ENCODE measurements around the gene APEH.

The APEH gene

GRCh38 chr3:49717959-49718857, 44.1 kb downstream of the APEH start:
- Histone ChIP-seq H4K20me1 (peaks cover 0 to 83% (median 48%) of the 10 kb centered on the region in 11 experiments; a peak in 20 of 22 replicates), H3K27ac (no peak overlapping the region), H3K4me2 (peak overlapping the region; percentile 95 to 100 (median 99)), H3K36me3 (peaks cover 24 to 57% (median 43%) of the 10 kb centered on the region in 11 experiments; a peak in 21 of 22 replicates), H3K27me3 (peaks cover 0 to 4% (median 0%) of the 10 kb centered on the region in 11 experiments; a peak in 3 of 22 replicates), H3K4me1 (peaks cover 49 to 73% (median 64%) of the 10 kb centered on the region in 10 experiments), H3K9ac (peak overlapping the region in 9 of 11 experiments; percentile 13 to 75 (median 65); a peak in 10 of 22 replicates), H3K4me3 (peak overlapping the region in 9 of 10 experiments; percentile 51 to 68 (median 59); a peak in 14 of 20 replicates), H3K9me3 (replicated peaks in 1 of 11) (no peaks in the 10 kb centered on the region)
- TF ChIP-seq Cebpa-rat (IDR thresholded peaks at IDR 0.05) = no peak

GRCh38 chr3:49718858-49719213, 44.7 kb downstream of the APEH start:
- H4K20me1 ChIP-seq = peaks cover 0 to 86% (median 51%) of the 10 kb centered on the region in 11 experiments; a peak in 20 of 22 replicates
- H3K4me3 ChIP-seq = peak overlapping the region; percentile 51 to 68 (median 58)
- peaks cover 0 to 4% (median 0%) of the 10 kb centered on the region in 11 experiments; a peak in 3 of 22 replicates for H3K27me3 ChIP-seq
- peak overlapping the region in 2 of 11 experiments; percentile 39 to 54; a peak in 1 of 22 replicates for H3K27ac ChIP-seq
- TF ChIP-seq Cebpa-rat (IDR thresholded peaks at IDR 0.05) = no peak
- peak overlapping the region; percentile 42 to 75 (median 65); a peak in 21 of 22 replicates for H3K9ac ChIP-seq
- H3K4me1 ChIP-seq = peaks cover 46 to 67% (median 59%) of the 10 kb centered on the region in 10 experiments
- peak overlapping the region; percentile 95 to 100 (median 99) for H3K4me2 ChIP-seq
- H3K9me3 ChIP-seq (replicated peaks in 1 of 11) = no peaks in the 10 kb centered on the region
- H3K36me3 ChIP-seq = peaks cover 24 to 57% (median 43%) of the 10 kb centered on the region in 11 experiments; a peak in 21 of 22 replicates

GRCh38 chr3:49719214-49719884, 45.2 kb downstream of the APEH start, which contains the start of gene AMIGO3:
TSS of gene AMIGO3 (minus strand) at chr3:49719684. CDS start at chr3:49719465, 219 bp downstream.
- Histone ChIP-seq H3K9ac (peak within 1 kb of the TSS; percentile 42 to 75 (median 65)), H3K27ac (peak within 1 kb of the TSS in 5 of 11 experiments; percentile 8 to 54 (median 38); a peak in 5 of 22 replicates), H3K4me1 (peaks cover 46 to 64% (median 57%) of the 10 kb centered on the region in 10 experiments), H3K4me3 (peak within 1 kb of the TSS; percentile 51 to 68 (median 58)), H3K4me2 (peak within 1 kb of the TSS; percentile 95 to 100 (median 99)), H3K36me3 (peaks cover 24 to 52% (median 43%) of the 10 kb centered on the region in 11 experiments; a peak in 21 of 22 replicates), H4K20me1 (peaks cover 0 to 86% (median 51%) of the 10 kb centered on the region in 11 experiments; a peak in 20 of 22 replicates), H3K27me3 (peaks cover 0 to 4% (median 0%) of the 10 kb centered on the region in 11 experiments; a peak in 3 of 22 replicates), H3K9me3 (replicated peaks in 1 of 11) (no peaks in the 10 kb centered on the region)
- TF ChIP-seq Cebpa-rat (IDR thresholded peaks at IDR 0.05) = no peak

GRCh38 chr3:49720855-49721595, 46.9 kb downstream of the APEH start:
- peaks cover 24 to 52% (median 41%) of the 10 kb centered on the region in 11 experiments for H3K36me3 ChIP-seq

GRCh38 chr3:49721596-49721895, 47.4 kb downstream of the APEH start:
- Histone ChIP-seq H3K4me1 (peaks cover 51 to 65% (median 58%) of the 10 kb centered on the region in 10 experiments), H3K4me2 (no peak overlapping the region), H3K27me3 (peaks cover 0 to 4% (median 0%) of the 10 kb centered on the region in 11 experiments; a peak in 3 of 22 replicates), H3K9ac (peak overlapping the region in 2 of 11 experiments; percentile 11 to 13; a peak in 1 of 22 replicates), H3K4me3 (no peak overlapping the region), H3K36me3 (peaks cover 28 to 53% (median 41%) of the 10 kb centered on the region in 11 experiments), H4K20me1 (peaks cover 0 to 79% (median 50%) of the 10 kb centered on the region in 11 experiments; a peak in 20 of 22 replicates), H3K27ac (no peak overlapping the region), H3K9me3 (replicated peaks in 1 of 11) (no peaks in the 10 kb centered on the region)
- no peak for TF ChIP-seq Cebpa-rat (IDR thresholded peaks at IDR 0.05)

More at GRCh38 chr3:49720855-49721595, 46.9 kb downstream of the APEH start:
- Histone ChIP-seq H3K4me3 (no peak overlapping the region), H3K4me2 (no peak overlapping the region), H3K27me3 (peaks cover 0 to 4% (median 0%) of the 10 kb centered on the region in 11 experiments; a peak in 3 of 22 replicates), H3K9me3 (replicated peaks in 1 of 11) (no peaks in the 10 kb centered on the region), H3K4me1 (peaks cover 56 to 70% (median 63%) of the 10 kb centered on the region in 10 experiments), H4K20me1 (peaks cover 0 to 79% (median 51%) of the 10 kb centered on the region in 11 experiments; a peak in 20 of 22 replicates), H3K27ac (no peak overlapping the region), H3K9ac (peak overlapping the region in 3 of 11 experiments; percentile 3 to 13 (median 11); a peak in 4 of 22 replicates)
- TF ChIP-seq Cebpa-rat (IDR thresholded peaks at IDR 0.05) = no peak

GRCh38 chr3:49721896-49722781, 48.0 kb downstream of the APEH start:
- TF ChIP-seq Cebpa-rat (IDR thresholded peaks at IDR 0.05) = no peak
- H3K27ac ChIP-seq = peak overlapping the region in 1 of 11 experiments; percentile 94; a peak in 1 of 22 replicates
- peak overlapping the region; percentile 79 to 99 (median 98) for H3K4me2 ChIP-seq
- peaks cover 0 to 4% (median 0%) of the 10 kb centered on the region in 11 experiments; a peak in 3 of 22 replicates for H3K27me3 ChIP-seq
- H3K9me3 ChIP-seq (replicated peaks in 1 of 11) = no peaks in the 10 kb centered on the region
- H3K9ac ChIP-seq = peak overlapping the region; percentile 89 to 98 (median 94); a peak in 20 of 22 replicates
- peak overlapping the region; percentile 83 to 100 (median 95); a peak in 15 of 20 replicates for H3K4me3 ChIP-seq
- peaks cover 45 to 61% (median 53%) of the 10 kb centered on the region in 10 experiments for H3K4me1 ChIP-seq
- H4K20me1 ChIP-seq = peaks cover 0 to 79% (median 49%) of the 10 kb centered on the region in 11 experiments; a peak in 20 of 22 replicates
- peaks cover 34 to 54% (median 46%) of the 10 kb centered on the region in 11 experiments for H3K36me3 ChIP-seq

GRCh38 chr3:49722896-49723295, 48.7 kb downstream of the APEH start:
- Histone ChIP-seq H4K20me1 (peaks cover 0 to 80% (median 45%) of the 10 kb centered on the region in 11 experiments; a peak in 20 of 22 replicates), H3K4me3 (peak overlapping the region; percentile 83 to 100 (median 95)), H3K4me1 (peaks cover 38 to 61% (median 48%) of the 10 kb centered on the region in 10 experiments), H3K27me3 (peaks cover 0 to 4% (median 0%) of the 10 kb centered on the region in 11 experiments; a peak in 3 of 22 replicates), H3K27ac (peak overlapping the region; percentile 74 to 94 (median 88)), H3K4me2 (peak overlapping the region; percentile 79 to 99 (median 98)), H3K9me3 (replicated peaks in 1 of 11) (no peaks in the 10 kb centered on the region), H3K9ac (peak overlapping the region; percentile 89 to 98 (median 94)), H3K36me3 (peaks cover 42 to 62% (median 54%) of the 10 kb centered on the region in 11 experiments)
- no peak for TF ChIP-seq Cebpa-rat (IDR thresholded peaks at IDR 0.05)
